GM21576 (cell line): ENCODE results near the gene PRKCE.

Source experiments
- ATAC-seq: cut with Tn5 transposase; IDR thresholded peaks from one replicate; pipeline ENCODE4 v1.9.1; 2021; ENCODE audit warnings: mild to moderate bottlenecking, moderate library complexity; ENCODE audit not compliant: unreplicated experiment

PRKCE gene

GRCh38 chr2:46003903-46004473, 352.5 kb downstream of the PRKCE start:
- ATAC-seq = no peak

DNA sequence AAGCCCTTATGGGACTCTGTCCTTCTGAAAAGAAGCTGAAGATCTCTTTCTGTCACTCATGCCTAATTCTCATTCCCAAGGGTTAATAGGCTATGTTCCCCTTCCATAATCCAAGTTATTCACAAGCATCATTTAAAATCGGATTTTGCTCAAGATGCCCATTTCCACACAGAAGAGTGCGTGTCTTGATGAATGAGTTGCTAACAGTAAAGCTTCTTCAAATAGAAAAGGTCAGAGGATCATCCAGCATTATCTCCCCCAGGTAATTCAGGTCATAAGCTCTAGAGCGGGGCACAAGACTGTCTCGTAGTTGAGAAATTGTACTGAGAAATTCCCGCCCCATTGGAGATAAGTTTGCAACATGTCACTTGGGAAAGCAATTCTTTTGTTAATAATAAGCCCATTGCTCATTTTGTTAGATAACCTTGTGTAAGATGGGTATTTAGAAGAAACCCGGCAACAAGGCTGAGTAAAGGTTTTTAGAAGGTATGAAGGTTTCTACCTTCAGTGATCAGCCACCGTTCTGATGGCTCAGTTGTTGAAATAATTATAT, 355.1 kb downstream of the PRKCE start:
- no peak for ATAC-seq

- ATAC-seq = no peak
Observed at GRCh38 chr2:46007412-46007811, 355.9 kb downstream of the PRKCE start.

DNA sequence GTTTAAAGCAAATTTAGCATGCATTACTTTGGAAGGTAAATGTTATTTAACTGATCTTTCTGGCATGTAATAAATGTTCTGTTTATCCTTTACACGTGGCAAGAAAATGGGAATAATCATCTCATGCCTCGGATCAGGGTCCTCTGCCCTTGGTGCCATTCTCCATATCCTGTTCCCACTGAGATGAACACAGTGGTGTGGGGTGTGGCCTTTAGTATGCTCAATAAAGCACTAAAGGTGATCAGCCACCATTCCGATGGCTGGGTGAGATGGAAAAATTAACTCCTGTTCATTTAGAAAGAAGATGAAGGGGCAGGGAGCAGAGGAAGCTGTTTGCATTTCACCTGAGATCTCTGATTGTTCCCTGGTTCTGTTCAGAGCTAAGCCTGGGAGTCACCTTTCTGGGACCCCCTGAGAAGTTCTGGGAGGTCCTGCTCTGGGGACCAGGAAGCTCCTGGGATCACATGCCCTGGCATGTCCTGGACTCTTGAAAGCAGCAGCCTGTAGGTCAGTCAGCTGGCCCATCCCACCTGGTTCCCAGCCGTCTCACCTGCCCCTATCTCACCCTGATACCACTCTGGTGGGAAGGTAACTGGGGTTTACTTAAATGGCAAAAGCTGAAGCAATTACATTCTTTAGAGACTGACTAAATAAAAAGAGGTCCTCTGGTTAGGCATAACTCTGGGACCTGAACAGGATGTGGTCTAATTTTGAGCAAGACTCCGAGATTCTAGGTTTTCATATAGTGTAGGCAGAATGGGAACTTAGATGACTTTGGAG, 356.8 kb downstream of the PRKCE start:
- no peak for ATAC-seq

DNA sequence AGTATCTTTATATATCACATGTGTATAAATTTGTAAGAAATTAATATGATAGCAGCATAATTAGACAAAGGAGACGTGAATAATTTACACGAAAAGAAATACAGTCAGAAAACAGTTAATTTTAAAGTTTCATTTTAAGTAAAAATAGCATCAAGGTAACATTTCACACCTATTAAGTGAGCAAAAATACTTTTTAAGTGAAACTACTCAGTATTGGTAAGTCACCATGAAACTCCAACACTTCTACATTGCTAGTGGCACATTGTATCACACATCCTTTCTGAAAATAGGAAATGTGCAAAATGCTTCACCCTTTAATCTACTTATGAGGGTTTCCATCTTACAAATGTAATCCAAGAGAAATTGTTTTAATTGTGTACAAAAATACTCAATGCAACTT, 357.8 kb downstream of the PRKCE start:
- ATAC-seq = no peak

GRCh38 chr2:46009772-46010171, 358.3 kb downstream of the PRKCE start:
- no peak for ATAC-seq

DNA sequence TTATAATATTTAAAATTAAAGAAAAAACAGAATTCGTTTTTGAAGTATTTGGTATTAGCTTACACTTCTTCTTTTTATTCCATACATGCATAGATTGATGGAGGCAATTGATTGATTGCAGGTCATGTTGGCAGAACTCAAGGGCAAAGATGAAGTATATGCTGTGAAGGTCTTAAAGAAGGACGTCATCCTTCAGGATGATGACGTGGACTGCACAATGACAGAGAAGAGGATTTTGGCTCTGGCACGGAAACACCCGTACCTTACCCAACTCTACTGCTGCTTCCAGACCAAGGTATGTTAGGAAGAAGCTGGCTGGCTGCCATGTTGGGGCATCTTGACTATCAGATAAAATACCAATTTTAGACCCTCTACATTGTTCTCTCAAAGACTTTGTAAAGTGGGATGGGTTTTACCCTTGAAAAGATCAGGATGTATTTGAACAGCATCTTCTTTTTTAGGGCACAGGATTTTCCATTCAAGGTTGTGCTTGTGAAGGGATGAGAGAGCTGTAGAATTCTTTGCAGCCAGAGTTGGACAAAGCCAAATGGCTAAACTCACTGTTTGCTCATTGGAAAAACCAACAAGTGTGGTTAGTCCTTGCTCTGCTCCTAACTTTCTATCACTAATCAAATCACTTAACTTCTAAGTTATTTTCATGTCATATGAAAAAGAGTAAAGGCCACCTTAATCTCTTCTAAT, 358.9 kb downstream of the PRKCE start:
- ATAC-seq = no peak

DNA sequence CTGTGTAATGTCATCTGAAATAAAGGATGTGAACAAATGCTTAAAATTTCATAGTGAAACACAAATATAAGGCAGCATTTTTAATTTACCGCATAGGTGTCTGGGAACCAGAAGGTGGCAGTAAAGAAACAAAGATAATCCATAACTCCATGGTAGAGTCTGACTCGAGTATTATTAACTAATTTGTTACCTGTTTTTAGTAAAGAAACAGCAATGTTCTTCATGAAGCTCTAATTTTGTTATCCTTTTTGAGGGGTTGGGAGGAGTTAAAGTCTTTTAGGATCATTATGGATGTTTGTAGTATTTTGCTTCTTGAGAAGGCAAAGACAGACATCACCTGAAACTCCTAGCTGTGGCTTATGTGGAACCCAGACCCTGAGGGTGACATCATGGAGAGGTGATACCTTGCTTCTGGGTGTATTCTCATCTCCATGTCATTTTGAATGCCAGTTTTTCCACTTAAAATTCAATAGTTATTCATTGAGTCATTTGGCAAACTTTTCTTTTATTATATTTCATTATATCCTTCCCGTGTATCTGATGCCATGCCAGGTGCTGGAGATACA, 359.5 kb downstream of the PRKCE start:
- ATAC-seq = no peak

- no peak for ATAC-seq
Observed at GRCh38 chr2:46012618-46013240, 361.3 kb downstream of the PRKCE start.

GRCh38 chr2:46013726-46014125, 362.3 kb downstream of the PRKCE start:
- ATAC-seq = no peak

GRCh38 chr2:46014911-46015654, 363.6 kb downstream of the PRKCE start:
- no peak for ATAC-seq

DNA sequence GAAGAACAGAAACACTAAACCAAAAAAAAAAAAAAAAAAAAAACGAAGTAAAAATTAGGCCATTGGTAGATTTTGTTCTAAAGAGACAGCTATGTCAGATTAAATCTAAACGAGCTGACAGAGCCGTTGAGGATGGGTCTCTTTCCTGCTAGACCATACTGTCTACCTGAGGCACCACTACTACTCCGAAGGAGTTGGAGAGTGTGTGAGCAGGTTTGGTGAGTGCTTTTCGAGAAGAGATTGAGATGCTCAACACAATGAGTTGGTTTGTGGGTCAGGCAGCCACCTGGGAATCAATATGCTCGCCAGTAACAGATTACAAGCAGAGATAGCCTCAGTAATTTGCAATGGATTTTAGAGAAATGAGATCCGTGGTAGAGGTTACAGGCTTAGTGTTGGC, 364.2 kb downstream of the PRKCE start:
- no peak for ATAC-seq

DNA sequence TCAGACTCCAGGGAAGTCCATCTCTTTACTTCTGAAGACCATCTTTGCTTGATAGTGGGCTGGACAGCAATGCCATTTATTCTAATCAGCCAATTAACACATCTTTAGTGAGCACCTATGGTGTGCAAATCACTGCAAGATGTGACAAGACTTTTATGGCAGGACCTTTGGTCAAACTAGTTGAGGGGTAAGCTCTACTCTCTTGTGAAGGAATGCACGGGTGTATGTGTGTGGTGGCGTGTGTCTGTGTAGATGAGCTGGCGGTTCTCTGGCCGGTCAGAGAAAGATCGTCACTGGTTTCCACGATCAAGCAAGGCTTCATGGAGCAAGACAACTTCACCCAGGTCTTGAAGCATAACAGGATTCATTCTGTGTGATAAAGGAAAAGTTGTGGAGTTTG, 364.6 kb downstream of the PRKCE start:
- no peak for ATAC-seq

DNA sequence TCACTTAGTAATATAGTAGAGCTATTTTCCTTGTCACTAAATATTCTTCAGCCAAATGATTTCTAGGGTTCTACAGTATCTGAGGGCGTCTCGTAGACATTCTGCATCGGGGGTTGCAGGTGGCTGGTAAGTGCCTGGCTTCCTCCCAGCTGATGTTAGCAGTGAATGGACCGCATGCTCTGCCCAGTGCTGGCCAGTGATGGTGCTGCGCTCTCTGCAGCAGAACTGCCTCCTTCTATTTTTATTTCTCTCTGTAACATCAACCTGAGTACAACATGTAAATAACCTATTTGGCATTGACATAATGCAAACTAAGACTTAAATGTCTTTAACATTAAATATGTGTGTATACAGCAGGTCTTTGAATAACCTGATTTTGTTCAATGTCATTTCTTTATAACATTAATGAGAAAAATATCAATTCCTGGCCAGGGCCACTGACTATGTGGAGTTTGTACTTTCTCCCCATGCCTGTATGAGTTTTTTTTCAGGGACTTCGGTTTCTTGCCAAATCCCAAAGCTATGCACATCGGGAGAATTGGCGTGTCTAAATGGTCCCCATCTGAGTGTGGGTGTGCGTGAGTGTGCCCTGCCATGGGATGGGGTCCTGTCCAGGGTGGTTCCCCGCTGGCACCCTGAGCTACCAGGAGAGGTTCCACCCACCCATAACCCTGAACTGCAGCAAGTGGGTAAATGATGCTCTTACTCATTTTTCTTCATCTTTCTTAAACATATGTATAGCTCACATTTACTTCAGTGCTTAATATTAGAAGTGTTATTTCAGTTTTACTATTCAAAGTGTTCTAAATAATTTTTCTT, 367.5 kb downstream of the PRKCE start:
- no peak for ATAC-seq

DNA sequence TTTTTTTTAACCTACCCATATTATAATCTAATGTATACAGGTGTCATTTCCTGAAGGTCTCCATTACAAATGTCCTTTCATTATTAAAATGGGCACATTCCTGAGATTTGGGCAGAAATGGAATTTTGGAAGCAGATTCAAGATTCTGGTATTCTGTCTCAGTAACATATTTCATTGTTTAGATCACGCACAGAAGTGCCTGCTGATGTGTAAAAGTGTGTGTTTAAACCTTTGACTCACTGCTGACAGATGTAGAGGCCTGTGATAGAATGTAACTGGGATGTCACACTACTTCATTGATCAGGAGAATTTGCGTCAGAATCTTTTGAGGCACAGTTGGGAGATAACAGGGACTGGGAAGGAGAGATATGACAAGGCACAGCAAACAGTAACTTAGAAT, 368.9 kb downstream of the PRKCE start:
- no peak for ATAC-seq

DNA sequence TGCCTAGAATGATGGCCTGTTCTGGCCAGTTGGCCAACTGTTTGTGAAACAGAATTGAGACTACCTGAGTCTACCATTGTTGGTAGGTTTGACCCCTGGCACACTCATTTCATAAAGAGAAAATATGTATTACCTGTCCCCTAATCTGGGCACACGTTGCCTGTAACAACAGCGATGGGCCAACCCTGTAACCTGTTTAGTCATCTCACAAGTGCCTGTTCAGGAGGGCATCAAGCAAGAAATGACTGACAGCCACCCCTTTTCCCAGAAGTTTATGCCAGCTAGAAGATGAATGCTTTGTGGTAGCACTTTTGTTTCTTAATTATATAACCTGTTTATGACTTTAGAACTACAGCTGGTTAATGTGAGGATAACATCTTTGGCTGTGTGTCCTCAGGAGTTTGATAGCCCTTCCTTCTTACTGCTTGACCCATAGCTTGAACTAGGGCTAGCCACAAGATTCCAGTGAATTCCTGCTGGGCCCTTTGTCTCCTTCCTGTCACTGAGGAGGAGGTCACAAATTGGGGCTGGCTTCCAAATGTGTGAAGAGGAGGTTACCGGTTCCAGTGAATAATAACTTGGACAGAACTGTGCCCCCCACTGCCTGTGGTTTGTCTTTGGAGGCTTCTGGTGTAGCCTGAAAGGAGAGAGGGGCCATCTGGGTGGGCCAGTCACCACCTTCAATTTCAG, 371.8 kb downstream of the PRKCE start:
- ATAC-seq = no peak

DNA sequence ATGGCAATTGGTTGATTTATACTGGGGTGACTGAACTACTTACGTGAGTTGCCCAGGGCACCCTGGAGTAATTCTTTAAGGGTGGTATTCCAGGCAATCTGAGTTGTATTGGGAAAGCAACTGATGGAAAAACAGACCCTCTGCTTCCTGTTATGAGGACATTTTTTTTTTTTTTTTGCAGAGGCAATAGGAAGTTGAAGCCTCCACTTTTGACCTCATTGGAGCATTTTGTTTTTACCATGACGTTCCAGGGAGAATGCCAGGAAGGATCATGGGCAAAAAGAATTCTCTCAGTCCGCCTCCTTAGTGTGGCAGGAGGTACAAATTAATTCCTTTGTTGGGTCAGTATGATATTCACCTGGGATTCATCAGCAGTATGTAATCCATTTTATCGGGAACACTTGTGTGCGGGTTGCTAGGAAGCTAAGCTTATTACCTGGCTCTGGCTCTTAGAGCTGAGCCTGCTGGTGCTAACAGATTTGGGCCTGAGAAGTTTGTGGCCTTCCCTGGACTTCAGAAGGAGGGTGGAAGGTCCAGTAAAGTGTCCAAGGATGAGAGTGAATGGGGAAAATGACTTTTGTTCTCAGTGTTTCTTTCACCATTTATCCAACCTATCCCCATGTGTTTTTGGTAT, 372.8 kb downstream of the PRKCE start:
- ATAC-seq = no peak

GRCh38 chr2:46025081-46025480, 373.6 kb downstream of the PRKCE start:
- no peak for ATAC-seq

GRCh38 chr2:46025676-46026075, 374.2 kb downstream of the PRKCE start:
- ATAC-seq = no peak
